K562 (cell line): ENCODE data around the gene MBOAT2. TPM values are rescaled to one million over a fixed set of nuclear protein-coding genes. Genes with fewer than 3 reads are reported as not detected.

Experiments used
- GABPB1 ChIP-seq: sonication (generic); formaldehyde crosslinking; IDR thresholded peaks from 2 replicates; pipeline ENCODE4 v1.8.0; 2022; ENCODE audit warnings: mild to moderate bottlenecking, missing genetic modification reagents
- HMGN3 ChIP-seq: IDR thresholded peaks from 2 replicates; pipeline ENCODE4 v1.6.1; 2011; ENCODE audit warnings: borderline replicate concordance, low read depth, mild to moderate bottlenecking, mixed read lengths, low read length; ENCODE audit not compliant: insufficient read length; ENCODE audit errors: extremely low read depth
- LEF1 ChIP-seq: fragments of 450-650 bp; IDR thresholded peaks from 2 replicates; pipeline ENCODE4 v1.6.1; 2016; ENCODE audit warnings: mild to moderate bottlenecking
- MBD2 ChIP-seq: sonication (generic); IDR thresholded peaks from 2 replicates; pipeline ENCODE4 v1.6.1; 2016; ENCODE audit warnings: low read depth, borderline replicate concordance
- REST ChIP-seq, 2 experiments: fragments of 450-650 bp; formaldehyde crosslinking in 1 of 2; IDR thresholded peaks; 2 replicates each; pipeline versions ENCODE4 v1.4.0 to v1.6.1; 2014 to 2020; ENCODE audit warnings: mild to moderate bottlenecking in 2 of 2, borderline replicate concordance in 1 of 2, low read depth in 1 of 2
- SUPT5H ChIP-seq: fragments of 450-650 bp; IDR thresholded peaks from 2 replicates; pipeline ENCODE4 v1.6.1; 2016
- TFE3 ChIP-seq: fragments of 450-650 bp; formaldehyde crosslinking; IDR thresholded peaks from 2 replicates; pipeline ENCODE4 v1.4.0; 2020; ENCODE audit warnings: mild to moderate bottlenecking, mixed read lengths
- polyA plus RNA-seq, 8 experiments: library from polyadenylated mRNA; depleted of rRNA in 4 of 8; stranded (reverse) in 5 of 8; unstranded in 3 of 8; fragments of >200 nt; fragmentation: Nextera tagmentation in 2 of 8; fragmentation: Illumina TruSeq in 1 of 8; extraction: Ambion mirVana in 2 of 8; extraction: Trizol in 1 of 8; gene quantifications; 2 replicates each; pipeline versions ENCODE4 v1.2.1 to v1.2.3, GENCODE V29; 2011 to 2014; ENCODE audit warnings: inconsistent platforms in 1 of 8, missing spikeins in 1 of 8
- total RNA-seq, 7 experiments: library from RNA; depleted of rRNA in 6 of 7; stranded (reverse); fragments of >200 nt in 6 of 7; fragmentation: Illumina TruSeq in 2 of 7; extraction: Trizol in 2 of 7; gene quantifications; 2 replicates each; pipeline versions ENCODE4 v1.2.1 to v1.2.3, GENCODE V29; 2011 to 2021; ENCODE audit warnings: low replicate concordance in 1 of 7
- TF ChIP-seq, protein P1 (sequence below), 2 experiments: IDR thresholded peaks in 1 of 2; conservative IDR thresholded peaks in 1 of 2; 2 replicates each; pipeline ENCODE4 v1.6.1; 2016; ENCODE audit warnings: low read depth in 2 of 2, mild to moderate bottlenecking in 1 of 2, missing compliant biosample characterization in 1 of 2, missing genetic modification characterization in 1 of 2, moderate library complexity in 1 of 2
- TF ChIP-seq, protein P2 (sequence below), 2 experiments: fragments of 450-650 bp; conservative IDR thresholded peaks; 2 replicates each; pipeline ENCODE4 v1.6.1; 2017; ENCODE audit warnings: mild to moderate bottlenecking in 2 of 2, moderate library complexity in 2 of 2

Gene MBOAT2
- total and polyA plus RNA-seq, 9 of the 15 experiments (the other 6 are each of a cell fraction or from before 2014, with no cell fraction given) = 8.4 to 122 (median 27.6) TPM

DNA sequence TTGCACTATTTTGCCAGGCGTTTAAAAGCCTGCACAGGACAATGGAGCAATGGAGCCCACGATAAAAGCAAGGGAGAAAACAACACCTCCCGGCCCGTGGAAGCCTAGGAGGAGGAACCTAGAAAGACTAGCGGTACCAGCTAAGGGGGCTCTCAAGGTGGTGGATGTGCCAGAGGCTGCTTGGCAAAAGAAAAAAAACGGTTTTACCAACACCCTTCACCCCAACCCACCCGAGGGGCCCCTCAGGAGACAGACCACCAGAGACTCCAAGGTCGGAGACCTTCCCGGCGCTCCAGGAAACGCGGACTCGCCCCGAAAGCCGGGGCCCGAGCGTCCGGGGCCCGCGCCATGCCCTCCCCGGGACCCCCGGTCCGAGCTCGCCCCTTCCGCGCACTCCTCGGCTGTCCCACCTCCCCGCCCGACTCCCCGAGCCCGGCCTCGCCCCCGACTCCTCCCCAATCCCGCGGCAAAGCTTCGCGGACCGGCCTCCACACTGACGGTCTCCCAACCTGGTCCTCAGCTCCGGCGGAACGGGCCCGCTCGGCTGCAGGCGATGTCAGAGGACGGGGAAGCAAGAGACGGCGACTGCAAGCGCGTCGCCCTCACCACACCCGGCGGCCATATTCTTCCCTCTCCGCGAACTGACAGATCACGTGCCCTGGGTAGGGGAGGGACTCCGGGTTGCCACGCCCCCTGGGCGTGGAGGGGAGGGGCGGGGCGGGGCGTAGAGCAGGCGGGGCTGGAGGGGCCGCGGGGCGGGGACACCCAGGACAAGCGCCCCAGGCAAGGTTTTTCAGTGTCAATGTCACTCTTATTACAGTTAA is 166.3 kb downstream of the MBOAT2 start, which contains the start of gene KIDINS220 (continued):
- TF ChIP-seq REST (IDR thresholded peaks at IDR 0.05; ENCODE audit: borderline replicate concordance) (peak; percentile 44), REST (CRISPR knock-in tag; IDR thresholded peaks at IDR 0.05; ENCODE audit: low read depth) (no peak), GABPB1 (peak; percentile 47; the same call in 1 of the 2 replicates), HMGN3 (peak; percentile 34), MBD2 (0 out of 2 replicates have a peak, but pooled peaks have one; percentile 28), TFE3 (CRISPR knock-in tag) (peak; percentile 91), SUPT5H (peak; percentile 89), LEF1 (0 out of 2 replicates have a peak, but pooled peaks have one; percentile 14)
- TF ChIP-seq, protein P1, sequence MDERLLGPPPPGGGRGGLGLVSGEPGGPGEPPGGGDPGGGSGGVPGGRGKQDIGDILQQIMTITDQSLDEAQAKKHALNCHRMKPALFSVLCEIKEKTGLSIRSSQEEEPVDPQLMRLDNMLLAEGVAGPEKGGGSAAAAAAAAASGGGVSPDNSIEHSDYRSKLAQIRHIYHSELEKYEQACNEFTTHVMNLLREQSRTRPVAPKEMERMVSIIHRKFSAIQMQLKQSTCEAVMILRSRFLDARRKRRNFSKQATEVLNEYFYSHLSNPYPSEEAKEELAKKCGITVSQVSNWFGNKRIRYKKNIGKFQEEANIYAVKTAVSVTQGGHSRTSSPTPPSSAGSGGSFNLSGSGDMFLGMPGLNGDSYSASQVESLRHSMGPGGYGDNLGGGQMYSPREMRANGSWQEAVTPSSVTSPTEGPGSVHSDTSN (CRISPR knock-in tag; IDR thresholded peaks at IDR 0.05; ENCODE audit: low read depth) = no peak
- TF ChIP-seq, protein P1 (tag; conservative IDR thresholded peaks at IDR 0.05; ENCODE audit: low read depth) = no peak
- TF ChIP-seq, protein P2, sequence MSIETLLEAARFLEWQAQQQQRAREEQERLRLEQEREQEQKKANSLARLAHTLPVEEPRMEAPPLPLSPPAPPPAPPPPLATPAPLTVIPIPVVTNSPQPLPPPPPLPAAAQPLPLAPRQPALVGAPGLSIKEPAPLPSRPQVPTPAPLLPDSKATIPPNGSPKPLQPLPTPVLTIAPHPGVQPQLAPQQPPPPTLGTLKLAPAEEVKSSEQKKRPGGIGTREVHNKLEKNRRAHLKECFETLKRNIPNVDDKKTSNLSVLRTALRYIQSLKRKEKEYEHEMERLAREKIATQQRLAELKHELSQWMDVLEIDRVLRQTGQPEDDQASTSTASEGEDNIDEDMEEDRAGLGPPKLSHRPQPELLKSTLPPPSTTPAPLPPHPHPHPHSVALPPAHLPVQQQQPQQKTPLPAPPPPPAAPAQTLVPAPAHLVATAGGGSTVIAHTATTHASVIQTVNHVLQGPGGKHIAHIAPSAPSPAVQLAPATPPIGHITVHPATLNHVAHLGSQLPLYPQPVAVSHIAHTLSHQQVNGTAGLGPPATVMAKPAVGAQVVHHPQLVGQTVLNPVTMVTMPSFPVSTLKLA (conservative IDR thresholded peaks at IDR 0.05) = peak; percentile 74 to 89
